ENCODE data around the gene CRADD.

DNA sequence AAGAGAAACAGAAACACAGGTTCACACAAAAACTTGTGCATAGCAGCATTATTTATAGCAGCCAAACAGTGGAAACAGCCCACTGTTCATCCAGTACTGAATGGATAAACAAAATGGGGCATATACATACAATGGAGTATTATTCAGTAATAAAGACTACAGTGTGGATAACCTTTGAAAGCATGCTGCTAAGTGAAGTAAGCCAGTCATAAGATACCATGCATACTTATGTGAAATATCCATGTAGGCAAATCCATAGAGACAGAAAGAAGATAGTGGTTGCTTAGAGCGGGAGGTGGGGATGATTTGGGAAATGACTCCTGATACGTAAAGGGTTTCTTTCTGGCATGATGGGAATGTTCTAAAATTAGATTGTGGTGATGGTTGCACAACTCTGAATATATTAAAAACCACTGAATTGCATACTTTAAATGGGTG lies 99.4 kb downstream of the CRADD start:
- TF ChIP-seq, protein P1, sequence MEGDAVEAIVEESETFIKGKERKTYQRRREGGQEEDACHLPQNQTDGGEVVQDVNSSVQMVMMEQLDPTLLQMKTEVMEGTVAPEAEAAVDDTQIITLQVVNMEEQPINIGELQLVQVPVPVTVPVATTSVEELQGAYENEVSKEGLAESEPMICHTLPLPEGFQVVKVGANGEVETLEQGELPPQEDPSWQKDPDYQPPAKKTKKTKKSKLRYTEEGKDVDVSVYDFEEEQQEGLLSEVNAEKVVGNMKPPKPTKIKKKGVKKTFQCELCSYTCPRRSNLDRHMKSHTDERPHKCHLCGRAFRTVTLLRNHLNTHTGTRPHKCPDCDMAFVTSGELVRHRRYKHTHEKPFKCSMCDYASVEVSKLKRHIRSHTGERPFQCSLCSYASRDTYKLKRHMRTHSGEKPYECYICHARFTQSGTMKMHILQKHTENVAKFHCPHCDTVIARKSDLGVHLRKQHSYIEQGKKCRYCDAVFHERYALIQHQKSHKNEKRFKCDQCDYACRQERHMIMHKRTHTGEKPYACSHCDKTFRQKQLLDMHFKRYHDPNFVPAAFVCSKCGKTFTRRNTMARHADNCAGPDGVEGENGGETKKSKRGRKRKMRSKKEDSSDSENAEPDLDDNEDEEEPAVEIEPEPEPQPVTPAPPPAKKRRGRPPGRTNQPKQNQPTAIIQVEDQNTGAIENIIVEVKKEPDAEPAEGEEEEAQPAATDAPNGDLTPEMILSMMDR (IDR thresholded peaks at IDR 0.05), result no peak
- no peak for TF ChIP-seq EZH2 (IDR thresholded peaks at IDR 0.05)
